HUDEP-2 (cell line): Measurements from ENCODE around the gene PARP14.
"Not testable (repeated sequence)": the region's sequence is repeated elsewhere in the genome, so short reads cannot be mapped to it uniquely, and the experiment has no call there.

Experiments used
- DNase-seq, 76 experiments: peaks; one replicate each; lab custom pipeline; 2025; ENCODE audit not compliant: unreplicated experiment in 76 of 76; lab: John Stamatoyannopoulos, UW

The PARP14 gene

DNA sequence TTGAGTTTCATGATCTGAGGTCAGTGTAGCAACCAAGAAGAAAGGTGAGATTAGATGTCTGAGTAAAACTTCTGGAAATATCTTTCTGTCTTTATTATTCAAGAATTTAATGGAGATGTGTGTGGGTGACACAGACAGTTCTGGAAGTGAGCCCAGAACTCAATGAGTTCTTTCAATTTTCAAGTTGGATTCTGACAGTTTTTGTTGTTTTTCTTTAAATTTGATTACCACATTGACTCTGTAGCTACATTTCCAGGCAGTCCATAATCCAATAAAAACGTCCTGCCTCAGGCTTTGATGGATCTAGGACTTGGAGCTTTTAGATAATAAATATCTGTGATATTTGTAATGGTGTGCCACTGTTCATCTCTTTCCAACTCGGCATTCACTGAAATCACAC, 3.9 kb upstream of the PARP14 start:
- no peak for DNase-seq

DNA sequence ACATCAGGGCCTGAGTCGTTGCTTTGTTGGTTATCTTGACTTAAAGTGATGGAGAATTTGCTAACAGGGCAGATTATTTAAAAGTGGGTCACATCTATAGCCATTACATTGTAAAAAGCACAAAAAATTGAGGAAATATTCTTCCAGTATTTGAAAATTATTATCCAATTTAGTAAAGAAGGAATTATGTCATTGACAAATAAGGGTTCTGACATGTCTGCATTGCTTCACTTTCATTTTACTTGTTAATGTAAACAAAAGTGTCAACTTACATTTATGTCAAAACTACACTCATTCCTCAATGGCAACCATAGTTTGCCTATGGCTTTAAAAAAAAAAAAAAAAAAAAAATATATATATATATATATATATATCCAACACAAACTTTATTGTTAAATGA, 3.4 kb upstream of the PARP14 start:
- no peak for DNase-seq

DNA sequence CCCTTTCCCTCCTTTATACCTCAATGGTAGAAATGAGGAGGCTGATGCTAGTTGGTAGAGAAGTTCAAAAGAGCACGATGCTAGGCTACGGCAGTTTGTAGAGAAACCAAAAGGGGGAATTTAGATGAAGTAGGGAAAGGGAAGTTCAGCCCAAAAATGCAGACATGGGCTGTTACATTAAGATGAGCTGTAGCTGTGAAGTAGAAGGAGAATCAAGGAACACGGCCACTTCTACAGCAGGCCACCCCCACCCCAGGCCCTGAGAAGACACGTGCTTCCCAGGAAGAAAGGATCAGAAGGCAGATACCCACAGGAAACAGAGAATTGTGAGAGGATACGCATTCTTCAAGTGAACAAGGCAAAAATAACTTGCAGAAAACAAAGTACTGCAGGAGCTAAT, 2.1 kb upstream of the PARP14 start:
- DNase-seq: no peak

DNA sequence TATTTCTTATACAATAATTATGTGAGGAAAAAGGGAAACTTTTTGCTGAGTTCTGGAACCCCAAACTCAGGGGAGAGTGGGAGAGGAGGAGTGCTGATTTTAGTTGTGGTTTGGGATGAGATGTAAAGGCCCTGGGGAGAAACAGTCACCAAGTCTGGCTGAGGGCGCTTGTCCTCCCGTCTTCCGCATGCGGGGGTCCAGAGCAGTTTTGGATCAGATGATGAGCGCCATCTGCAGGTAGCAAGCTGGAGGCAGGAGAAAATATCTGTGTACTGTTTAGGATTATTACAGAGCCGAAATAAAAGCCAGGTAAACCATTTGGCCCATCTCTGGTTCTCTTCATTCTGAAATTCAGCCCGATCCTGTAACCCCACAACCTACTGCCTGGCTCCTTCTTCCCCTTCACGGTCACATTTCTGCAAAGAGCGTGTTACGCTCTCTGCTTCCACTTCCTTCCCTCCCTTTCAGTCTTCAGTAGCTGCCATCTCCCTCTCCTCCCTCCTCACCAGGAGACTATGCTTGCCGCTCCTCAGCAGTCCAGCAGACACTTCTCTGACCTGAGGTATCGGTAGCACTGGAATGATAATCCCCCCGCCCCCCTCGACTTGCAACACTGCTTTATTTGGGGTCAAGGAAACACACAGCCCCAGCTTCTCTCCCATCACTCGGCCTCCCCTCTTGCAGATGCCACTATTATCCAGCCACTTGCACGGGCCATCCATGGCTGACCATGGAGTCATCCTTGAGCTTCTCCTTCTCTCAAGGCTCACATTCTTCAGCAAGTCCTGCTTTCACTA, 1.4 kb upstream of the PARP14 start:
- DNase-seq: peak in 74 of 76 experiments; percentile 25 to 85 (median 68)

DNA sequence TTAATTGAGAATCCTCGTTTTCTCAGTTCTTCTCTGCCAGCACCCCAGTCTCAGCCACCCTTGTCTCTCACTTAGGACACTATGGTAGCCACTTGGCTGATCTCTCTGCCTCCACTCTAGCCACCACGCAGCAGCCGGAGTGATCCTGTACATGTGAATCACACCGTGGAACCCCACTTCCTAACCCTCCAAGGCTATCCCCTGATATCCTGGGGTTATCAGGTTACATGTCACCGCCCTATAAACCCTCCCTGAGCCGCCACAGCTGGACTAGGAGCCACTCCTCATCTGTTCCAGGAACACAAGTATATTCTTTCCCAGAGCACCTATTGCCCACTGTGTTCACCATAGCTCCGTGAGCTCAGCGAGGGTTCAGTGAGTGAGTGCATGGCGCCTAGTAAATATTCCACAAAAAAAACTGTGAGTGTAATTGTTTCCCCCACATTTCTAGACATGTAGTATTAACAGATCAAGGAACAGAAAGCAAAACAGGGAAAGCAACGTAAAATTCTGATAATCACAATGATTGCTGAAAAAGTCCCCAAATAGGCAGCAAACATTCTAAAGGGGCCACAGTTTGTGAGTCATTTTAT, 661 bp upstream of the PARP14 start:
- peak in 38 of 76 experiments; percentile 2 to 62 (median 26) for DNase-seq

DNA sequence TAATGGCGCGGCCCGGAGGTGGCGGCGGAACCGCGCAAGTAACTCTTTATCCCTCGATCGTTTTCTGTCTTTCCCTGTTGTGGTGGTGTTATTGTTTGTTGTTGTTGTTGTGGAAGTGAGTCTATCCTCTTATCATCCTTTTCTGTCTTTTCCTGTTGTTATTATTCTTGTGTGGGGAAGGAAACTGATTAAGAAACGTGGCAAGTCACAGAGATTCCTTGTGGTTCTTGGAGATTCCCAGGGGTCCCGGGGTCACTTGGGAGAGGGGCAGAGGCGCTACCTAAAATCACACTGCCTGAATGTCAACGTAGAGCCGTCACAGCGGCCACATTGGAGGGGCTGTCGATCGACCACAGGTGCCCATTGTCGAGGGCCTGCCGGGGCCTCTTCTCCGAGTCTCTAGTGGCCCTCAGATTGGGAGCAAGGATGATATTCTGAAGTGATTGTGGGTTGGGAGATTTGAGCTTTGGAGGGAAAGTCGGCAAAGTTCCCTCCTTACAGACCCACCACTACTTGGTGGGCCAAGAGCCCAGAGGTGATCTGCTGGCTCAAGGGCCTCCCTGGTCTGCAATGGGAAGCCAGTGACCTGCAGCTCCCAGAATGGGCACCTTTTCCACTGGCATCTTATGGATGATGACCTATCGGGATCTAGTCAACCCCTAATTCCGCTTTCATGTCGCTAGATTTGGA, 790 bp downstream of the PARP14 start:
- DNase-seq: no peak

DNA sequence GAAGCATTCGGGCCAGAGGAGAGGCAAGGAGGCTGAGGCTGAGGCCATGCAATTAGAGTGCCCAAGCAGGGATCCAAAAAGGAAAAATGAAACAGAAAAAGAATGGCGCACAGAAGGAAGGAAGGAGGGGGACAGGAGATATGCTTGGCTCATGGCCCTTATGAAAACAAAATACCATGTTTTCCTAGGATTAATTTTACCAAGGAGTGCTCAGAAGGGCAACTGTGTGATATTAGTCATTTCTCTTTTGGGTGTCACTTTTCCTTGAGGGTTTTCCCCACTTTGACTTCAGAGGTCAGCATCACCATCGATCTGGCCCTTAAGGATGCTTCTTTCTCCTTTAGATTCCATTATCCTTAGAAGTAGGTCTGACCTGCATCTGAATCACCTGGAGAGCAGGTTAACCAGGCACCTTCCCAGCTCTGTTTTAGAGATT, 1.4 kb downstream of the PARP14 start:
- DNase-seq: no peak

DNA sequence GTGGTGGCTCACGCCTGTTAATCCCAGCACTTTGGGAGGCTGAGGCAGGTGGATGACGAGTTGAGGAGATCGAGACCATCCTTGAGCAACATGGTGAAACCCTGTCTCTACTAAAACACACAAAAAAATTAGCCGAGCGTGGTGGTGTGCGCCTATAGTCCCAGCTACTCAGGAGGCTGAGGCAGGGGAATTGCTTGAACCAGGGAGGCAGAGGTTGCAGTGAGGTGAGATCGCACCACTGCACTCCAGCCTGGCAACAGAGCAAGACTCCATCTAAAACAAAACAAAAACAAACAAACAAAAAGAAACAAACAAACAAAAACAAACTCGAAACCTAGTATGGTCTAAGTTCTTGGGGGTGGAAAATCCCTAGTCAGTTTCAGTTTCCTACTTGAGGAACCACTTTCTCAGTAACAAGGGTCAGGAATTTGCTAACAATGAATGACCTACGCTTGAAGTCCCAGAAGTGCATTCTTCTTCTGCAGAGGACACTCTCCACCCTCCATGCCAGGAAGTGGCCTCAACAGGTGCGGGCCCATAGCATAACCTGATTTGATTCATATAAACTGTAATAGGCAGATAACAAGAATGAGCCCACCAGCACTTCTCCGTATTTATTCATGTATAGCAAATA, 2.3 kb downstream of the PARP14 start:
- DNase-seq: not testable (repeated sequence)

DNA sequence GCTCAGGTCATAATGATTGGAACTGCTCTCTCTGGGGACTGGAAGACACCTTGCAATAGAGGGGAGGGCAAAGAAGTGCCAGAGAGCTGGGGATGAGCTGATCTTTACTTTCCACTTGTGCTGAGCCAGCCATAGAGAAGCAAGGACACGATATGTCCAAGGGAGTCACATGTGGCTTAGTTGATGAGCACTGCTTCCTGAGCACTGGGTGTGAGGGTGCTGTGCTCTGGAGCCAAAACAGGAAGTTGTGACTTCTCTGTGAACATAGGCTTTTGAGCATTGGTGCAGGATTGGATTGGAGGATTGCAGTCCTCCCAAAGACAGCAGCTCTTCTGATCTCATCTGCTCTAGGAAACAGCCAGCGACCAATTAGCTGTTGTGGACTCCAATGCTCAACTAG, 6.7 kb downstream of the PARP14 start:
- no peak for DNase-seq

DNA sequence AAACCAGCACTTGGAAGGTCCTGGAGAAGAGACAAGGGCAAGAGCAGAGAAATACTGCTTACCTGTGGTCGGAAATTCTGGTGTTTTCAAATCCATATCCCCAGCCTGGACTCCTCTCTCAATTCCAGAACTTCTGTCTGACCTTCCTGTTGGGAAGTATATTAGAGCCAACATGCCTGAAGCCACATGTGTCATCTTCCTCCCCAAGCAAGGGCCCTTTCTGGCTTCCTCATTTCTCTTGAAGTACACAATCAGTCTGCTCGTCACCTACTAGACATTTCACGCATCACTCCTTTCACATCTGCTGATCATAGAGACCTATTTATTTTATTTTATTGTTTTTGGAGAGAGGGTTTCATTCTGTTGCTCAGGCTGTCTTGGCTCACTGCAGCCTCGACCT, 8.4 kb downstream of the PARP14 start:
- DNase-seq: no peak

DNA sequence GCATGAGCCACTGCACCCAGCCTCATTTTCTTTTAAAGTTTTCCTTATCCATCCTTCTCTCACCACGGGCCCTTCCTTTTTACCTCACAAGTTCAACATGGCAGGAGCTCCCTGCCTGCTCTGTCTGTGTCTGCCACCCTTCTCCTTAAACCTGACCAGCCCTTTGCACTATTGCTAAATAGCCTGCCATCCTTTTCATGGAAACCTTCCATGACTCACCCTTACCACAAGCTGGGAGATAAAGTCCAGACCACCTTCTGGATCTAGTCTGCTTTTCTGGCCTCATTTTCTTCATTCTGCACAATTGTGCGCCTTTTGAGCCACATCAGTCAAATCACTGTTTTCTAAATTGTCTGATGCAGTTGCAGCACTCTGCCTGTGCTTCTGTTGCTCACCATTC, 8.9 kb downstream of the PARP14 start:
- no peak for DNase-seq

DNA sequence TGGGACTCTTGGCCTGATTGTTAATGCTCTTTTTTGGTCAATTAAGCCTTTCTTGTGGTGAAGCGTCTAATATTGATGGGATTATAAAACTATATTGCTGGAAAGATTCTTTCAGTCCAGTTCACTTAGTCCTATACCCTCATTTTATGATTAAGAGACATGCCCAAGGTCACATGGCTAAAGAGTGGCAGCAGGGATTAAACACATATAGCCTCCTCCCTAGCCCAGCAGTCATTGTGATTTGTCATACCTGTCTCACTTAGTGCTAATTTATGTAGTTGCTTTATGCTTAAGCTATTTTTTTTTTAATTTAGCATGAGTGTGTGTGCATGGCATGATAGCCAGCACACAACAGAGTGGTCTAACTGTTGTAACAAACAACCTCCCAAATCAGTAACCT, 9.5 kb downstream of the PARP14 start:
- DNase-seq: no peak

DNA sequence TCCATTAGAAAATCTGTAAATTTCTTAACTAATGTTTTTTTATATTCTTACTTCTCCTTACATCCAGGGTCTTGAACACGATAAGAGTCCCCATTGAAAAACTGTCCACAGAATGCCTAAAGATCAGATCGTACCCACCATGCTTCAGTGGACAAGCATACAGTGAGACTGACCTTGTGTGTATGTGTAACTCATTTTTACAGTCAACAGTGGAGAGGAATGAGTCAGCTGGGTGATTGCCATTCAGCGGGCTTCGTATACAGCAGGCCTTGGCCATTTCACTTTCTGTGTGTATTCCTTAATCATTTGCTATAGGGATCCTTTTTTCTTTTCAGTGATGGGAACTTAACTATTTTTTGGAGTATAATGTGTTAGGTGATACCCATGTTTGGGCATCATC, 10.6 kb downstream of the PARP14 start:
- DNase-seq: no peak

DNA sequence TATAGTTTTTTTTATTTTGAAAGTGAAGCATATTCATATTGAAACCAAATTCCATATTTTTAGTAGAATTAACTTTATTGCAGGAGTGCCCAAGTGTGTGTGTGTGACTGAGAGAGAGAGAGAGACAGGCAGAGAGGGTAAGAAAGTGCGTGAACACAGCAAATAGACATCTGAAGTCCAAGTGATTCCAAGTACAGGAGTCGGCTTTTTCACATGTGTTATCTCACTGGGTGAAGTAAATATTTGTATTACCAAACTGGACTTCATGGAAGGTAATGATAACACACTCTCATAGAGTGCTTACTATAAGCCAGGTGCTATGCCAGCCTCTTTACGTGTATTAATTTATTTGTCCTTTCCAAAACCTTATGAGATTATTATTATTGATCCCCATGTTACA, 12.0 kb downstream of the PARP14 start:
- no peak for DNase-seq

DNA sequence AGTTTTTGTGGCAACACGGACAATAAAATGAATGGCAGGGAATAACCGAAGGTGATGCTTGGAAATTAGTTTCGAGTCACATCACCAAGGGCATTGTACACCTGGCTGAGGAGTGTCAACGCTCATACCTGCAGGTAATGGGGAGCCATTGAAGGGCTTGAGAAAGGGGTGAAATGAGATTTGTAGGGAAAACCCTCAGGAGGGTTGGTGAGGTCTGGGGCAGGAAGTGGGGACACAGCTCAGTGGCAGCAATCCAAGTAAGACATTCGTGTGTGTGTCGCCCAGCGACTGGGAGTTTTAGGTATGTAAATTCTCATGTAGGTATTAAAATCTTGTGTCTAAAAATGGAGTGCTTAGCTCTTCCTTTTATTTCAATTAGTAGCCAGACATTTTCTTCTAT, 14.3 kb downstream of the PARP14 start:
- DNase-seq: no peak

DNA sequence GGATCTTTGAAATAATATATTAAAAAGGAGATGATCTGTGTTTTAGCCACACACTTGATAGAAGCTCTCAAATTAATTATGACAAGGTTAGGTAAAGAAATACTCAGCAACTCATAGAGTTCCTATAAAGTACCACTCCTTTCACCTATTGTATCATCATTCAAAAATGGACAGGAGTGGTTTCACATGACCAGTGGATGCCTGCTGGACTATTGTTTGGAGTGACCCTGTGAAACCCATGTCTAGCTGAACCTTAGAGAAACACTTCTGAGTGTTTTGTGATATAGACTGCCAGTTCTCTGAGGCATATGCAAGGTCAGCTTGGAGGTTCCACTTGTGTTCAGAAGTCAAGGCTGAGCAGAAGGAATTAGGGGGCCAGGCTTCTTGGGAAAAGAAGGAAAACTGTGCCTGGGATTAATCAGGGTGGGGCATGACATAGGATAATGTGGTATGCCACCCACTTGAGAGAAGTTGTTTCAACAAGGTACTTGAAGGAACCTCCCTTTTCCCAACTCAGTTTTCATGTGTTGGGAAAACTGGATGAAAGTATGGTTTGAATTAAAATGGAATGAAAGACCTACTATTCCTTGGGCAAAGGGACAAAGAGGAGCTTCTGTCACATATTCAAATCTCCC, 15.4 kb downstream of the PARP14 start:
- no peak for DNase-seq

DNA sequence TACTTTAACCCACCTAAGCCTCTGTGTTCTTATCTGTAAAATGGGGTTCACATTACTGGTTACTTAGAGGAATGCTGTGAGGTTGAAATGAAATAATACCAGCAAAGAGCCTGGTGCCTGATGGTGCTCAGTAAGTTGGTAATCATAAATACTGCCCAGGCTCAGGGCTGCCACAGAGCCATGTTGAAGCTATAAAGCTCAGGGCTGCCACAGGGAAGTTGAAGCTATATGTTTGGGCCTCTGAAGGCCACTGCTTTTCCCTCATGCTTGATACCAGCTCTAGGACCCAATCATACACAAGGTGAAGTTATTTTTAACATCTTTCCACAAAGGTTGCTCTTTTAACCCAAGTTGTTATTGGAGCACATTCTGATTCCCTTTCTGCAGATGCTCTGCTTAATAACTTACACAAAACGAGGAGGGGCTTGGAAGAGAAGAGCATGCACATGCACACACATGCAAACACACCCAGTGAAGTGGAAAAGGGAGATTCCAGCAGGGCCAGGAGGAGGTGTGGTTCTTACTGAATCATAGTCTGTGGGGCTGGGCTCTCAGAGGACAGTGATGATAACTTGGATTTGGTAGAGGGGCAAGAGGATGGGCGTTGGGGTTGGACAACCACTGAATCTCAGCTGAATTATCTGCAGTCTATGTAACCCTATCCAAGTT, 17.4 kb downstream of the PARP14 start:
- no peak for DNase-seq

DNA sequence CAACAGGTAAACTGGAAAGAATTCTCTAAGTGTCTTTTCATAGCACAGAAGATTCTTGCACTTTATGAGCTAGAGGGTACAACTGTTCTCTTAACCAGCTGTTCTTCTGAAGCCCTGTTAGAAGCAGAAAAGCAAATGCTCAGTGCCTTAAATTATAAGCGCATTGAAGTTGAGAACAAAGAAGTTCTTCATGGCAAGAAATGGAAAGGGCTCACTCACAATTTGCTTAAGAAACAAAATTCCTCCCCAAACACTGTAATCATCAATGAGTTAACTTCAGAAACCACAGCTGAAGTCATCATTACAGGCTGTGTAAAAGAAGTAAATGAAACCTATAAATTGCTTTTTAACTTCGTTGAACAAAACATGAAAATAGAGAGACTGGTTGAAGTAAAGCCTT, 19.6 kb downstream of the PARP14 start:
- no peak for DNase-seq

DNA sequence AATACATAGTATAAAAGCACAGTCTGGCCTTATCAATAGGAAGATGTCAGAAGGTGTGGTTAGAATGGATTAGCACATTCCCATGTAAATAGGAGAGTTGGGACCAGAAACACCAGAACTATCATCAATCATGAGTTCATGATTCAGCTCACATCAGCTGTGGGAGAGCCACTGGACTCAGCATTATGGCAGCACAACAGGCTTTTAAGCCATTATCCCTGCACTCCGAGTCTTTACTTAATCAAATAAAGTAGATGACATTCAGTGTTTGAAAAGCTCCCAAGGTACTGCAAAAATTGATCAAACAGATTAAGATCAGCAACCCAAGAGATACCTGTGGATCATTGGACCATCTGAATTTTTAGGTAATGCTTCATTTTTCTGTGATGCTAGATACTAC, 24.7 kb downstream of the PARP14 start:
- no peak for DNase-seq

DNA sequence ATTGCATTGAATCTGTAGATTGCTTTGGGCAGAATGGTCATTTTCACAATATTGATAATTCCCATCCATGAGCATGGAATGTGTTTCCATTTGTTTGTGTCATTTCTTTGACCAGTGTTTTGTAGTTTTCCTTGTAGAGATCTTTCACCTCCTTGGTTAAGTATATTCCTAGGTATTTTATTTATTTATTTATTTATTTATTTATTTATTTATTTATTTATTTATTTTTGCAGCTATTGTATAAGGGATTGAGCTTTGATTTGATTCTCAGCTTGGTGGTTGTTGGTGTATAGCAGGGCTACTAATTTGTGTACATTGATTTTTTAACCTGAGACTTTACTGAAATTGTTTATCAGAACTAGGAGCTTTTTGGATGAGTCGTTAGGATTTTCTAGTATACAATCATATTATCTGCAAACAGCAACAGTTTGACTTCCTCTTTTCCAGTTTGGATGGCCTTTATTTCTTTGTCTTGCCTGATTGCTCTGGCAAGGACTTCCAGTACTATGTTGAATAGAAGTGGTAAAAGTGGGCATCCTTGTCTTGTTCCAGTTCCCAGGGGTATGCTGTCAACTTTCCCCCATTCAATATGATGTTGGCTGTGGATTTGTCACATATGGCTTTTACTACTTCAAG, 30.1 kb downstream of the PARP14 start:
- DNase-seq: not testable (repeated sequence)
